ENCODE data around the gene TAP1.

The TAP1 gene, protein sequence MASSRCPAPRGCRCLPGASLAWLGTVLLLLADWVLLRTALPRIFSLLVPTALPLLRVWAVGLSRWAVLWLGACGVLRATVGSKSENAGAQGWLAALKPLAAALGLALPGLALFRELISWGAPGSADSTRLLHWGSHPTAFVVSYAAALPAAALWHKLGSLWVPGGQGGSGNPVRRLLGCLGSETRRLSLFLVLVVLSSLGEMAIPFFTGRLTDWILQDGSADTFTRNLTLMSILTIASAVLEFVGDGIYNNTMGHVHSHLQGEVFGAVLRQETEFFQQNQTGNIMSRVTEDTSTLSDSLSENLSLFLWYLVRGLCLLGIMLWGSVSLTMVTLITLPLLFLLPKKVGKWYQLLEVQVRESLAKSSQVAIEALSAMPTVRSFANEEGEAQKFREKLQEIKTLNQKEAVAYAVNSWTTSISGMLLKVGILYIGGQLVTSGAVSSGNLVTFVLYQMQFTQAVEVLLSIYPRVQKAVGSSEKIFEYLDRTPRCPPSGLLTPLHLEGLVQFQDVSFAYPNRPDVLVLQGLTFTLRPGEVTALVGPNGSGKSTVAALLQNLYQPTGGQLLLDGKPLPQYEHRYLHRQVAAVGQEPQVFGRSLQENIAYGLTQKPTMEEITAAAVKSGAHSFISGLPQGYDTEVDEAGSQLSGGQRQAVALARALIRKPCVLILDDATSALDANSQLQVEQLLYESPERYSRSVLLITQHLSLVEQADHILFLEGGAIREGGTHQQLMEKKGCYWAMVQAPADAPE

DNA sequence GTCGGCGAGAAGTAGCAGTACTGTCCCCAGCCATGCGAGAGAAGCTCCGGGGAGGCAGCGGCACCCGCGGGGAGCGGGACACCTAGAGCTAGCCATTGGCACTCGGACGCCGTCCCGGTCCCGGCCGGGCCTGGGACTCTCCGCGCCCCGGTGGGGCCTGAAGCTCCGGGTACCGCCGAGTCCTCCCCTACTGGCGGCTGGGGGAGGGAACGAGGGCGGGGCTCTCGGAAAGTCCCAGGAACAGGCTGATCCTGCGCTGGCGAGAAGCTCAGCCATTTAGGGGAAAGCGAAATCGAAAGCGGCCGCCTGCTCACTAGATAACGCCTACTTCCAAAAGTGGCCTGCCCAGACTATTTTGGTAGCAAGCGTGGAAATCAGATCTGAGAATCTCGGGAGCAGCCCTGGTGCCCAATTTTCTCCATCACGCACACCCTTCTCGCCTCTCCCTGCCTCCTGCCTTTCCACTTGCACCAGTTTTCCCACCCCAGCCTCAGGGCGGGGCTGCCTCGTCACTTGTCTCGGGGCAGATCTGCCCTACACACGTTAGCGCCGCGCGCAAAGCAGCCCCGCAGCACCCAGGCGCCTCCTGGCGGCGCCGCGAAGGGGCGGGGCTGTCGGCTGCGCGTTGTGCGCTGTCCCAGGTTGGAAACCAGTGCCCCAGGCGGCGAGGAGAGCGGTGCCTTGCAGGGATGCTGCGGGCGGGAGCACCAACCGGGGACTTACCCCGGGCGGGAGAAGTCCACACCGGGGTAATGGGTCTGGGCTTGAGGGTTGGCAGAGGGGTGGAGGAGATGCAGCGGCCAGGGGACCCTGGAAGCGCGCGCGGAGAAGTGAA is at the start of gene TAP1, which contains the start of gene PSMB9:
Gene TAP1, minus strand, starts transcription at position 164 of the 835 bp plus-strand sequence. Its CDS starts 68 bp downstream, at position 96.
Gene PSMB9, plus strand, starts transcription at position 652 of the 835 bp plus-strand sequence. Its CDS starts 38 bp downstream, at position 690.
- H3K4me1 ChIP-seq (ENCODE audit: control insufficient read depth in 1 of 2, insufficient read depth in 1 of 2, low read depth in 1 of 2, low read length in 1 of 2), result peaks cover 55 to 67% of the 10 kb centered on the region in 2 experiments
- peak within 1 kb of the TSS; percentile 96 for H3K27ac ChIP-seq
- H3K27me3 ChIP-seq, result no peaks in the 10 kb centered on the region
- H3K36me3 ChIP-seq, result peaks cover 68% of the 10 kb centered on the region
- H3K9me3 ChIP-seq, result no peaks in the 10 kb centered on the region
- peak within 1 kb of the TSS; percentile 85 to 91 for H3K4me3 ChIP-seq (ENCODE audit: low read depth in 1 of 2, low read length in 1 of 2)
- TF ChIP-seq, protein P1, sequence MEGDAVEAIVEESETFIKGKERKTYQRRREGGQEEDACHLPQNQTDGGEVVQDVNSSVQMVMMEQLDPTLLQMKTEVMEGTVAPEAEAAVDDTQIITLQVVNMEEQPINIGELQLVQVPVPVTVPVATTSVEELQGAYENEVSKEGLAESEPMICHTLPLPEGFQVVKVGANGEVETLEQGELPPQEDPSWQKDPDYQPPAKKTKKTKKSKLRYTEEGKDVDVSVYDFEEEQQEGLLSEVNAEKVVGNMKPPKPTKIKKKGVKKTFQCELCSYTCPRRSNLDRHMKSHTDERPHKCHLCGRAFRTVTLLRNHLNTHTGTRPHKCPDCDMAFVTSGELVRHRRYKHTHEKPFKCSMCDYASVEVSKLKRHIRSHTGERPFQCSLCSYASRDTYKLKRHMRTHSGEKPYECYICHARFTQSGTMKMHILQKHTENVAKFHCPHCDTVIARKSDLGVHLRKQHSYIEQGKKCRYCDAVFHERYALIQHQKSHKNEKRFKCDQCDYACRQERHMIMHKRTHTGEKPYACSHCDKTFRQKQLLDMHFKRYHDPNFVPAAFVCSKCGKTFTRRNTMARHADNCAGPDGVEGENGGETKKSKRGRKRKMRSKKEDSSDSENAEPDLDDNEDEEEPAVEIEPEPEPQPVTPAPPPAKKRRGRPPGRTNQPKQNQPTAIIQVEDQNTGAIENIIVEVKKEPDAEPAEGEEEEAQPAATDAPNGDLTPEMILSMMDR (IDR thresholded peaks at IDR 0.05), result peak; percentile 90

DNA sequence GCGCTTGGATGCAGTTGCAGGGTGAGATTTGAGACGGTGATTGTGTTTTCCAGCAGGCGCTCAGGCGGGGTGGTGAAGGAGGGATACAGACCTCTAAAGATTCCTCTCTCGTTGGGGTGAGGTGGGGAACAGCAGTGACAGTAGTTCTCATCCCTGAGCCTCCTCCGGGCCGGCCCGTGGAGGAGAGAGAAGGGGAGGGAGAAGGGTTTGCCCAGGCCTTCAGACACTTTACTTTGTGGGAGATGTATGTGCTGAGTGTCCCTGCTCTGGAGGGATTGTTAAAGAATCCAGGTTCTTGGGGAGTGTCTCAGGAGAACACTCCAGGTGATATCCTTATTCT is 41.5 kb upstream of the TAP1 start:
- Histone ChIP-seq H3K4me1 (ENCODE audit: control insufficient read depth in 1 of 2, insufficient read depth in 1 of 2, low read depth in 1 of 2, low read length in 1 of 2) (peaks cover 11 to 18% of the 10 kb centered on the region in 2 experiments), H3K9me3 (no peaks in the 10 kb centered on the region), H3K36me3 (no peaks in the 10 kb centered on the region), H3K4me3 (ENCODE audit: low read depth in 1 of 2, low read length in 1 of 2) (peak overlapping the region; percentile 83 to 87), H3K27me3 (no peaks in the 10 kb centered on the region), H3K27ac (peak overlapping the region; percentile 82)
- TF ChIP-seq, protein P1 (IDR thresholded peaks at IDR 0.05), result no peak

DNA sequence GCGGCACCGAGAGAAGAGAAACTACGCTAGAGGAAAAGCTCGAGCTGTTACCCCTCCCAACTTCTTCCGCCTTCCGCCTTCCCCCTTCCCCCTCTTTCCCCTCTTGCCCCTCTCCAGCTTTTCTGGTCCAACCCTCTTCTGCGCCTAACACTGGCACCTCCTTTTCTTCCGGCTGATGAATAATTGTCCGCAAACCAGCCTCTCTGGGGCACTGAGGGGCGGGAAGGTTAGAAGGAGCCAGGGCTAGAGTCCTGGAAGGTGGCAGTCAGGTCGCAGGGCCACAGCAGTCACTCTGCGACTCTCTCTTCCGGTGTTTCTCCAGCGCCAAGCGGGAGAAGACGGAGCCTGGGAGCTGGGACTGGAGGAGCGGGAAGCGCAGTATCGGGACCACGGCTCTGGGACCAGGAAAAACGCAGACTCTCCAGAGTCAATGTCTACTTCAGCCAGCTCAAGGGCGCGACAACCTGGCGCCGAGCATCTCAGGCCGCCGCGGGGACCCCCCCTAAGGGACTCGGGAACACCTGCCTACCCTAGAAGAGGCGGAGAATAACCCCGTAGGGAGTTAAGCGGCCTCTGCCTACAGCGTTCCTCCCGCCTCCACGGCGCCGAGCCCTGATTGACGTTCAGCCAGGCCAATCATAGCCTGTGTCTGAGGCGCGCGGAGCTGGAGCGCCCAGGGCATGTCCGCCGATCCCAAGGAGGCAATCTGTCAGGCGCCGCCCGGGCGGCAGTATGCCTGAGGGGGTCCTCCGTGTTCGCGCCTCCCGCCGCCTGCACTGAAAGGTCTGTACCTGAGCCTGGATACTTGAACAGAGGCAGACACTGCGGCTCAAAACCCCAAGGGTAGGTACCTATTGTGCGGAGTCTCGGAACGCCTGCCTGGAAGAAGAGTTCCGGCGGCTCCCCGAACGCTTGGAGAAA is 40.8 kb upstream of the TAP1 start:
- Histone ChIP-seq H3K27me3 (no peaks in the 10 kb centered on the region), H3K9me3 (no peaks in the 10 kb centered on the region), H3K4me1 (ENCODE audit: control insufficient read depth in 1 of 2, insufficient read depth in 1 of 2, low read depth in 1 of 2, low read length in 1 of 2) (peaks cover 11 to 18% of the 10 kb centered on the region in 2 experiments), H3K36me3 (no peaks in the 10 kb centered on the region), H3K4me3 (ENCODE audit: low read depth in 1 of 2, low read length in 1 of 2) (peak overlapping the region; percentile 83 to 87), H3K27ac (peak overlapping the region; percentile 82)
- TF ChIP-seq, protein P1 (IDR thresholded peaks at IDR 0.05), result no peak

DNA sequence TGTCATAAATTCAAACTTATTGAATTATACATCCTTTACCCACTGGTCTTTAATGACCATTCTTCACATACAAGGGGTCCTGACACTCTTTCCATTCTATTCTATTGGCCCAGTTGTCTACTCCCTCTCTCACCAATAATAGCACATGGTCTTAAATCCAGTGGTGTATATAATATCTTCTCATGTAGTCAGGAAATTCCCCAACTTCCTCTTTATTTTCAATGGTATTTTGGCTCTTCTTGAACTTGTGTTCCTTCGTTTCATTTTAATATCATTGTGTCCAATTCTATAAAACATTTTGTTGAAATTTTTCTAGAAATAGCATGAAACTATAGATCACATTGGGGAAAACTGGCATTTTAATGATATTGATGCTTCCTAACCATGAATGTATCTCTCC is 37.3 kb upstream of the TAP1 start:
- Histone ChIP-seq H3K9me3 (no peaks in the 10 kb centered on the region), H3K27me3 (no peaks in the 10 kb centered on the region), H3K4me1 (ENCODE audit: control insufficient read depth in 1 of 2, insufficient read depth in 1 of 2, low read depth in 1 of 2, low read length in 1 of 2) (peaks cover 9 to 18% of the 10 kb centered on the region in 2 experiments), H3K36me3 (no peaks in the 10 kb centered on the region), H3K4me3 (ENCODE audit: low read depth in 1 of 2, low read length in 1 of 2) (no peak overlapping the region), H3K27ac (no peak overlapping the region)
- TF ChIP-seq, protein P1 (IDR thresholded peaks at IDR 0.05), result no peak
